ENCODE measurements around the gene PLXNA1.

DNA sequence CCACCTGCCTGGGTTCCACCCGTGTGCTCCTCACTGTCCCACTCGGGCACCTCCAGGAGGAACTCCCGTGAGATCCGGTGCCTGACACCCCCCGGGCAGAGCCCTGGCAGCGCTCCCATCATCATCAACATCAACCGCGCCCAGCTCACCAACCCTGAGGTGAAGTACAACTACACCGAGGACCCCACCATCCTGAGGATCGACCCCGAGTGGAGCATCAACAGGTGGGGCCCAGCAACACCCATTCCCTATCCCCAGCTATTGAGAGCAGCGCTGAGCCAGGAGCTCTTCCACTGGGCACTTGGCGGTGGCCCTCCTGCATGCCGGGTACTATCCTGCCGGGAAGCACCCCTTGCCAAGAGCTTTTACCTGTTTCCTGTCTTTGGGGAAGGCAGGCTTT is 33.5 kb downstream of the PLXNA1 start:
- TF ChIP-seq POLR2A (IDR thresholded peaks at IDR 0.05; ENCODE audit: control extremely low read depth in 1 of 2, low read depth in 2 of 2, low read length in 2 of 2) = no peak
- no peak for TF ChIP-seq SIN3A (conservative IDR thresholded peaks at IDR 0.05 in 1 of 2, IDR thresholded peaks at IDR 0.05 in 1 of 2; ENCODE audit: low read depth in 1 of 2, low read length in 2 of 2)
- TF ChIP-seq RFX5 (IDR thresholded peaks at IDR 0.05; ENCODE audit: borderline replicate concordance, low read depth, low read length) = no peak
- TF ChIP-seq, protein P1, sequence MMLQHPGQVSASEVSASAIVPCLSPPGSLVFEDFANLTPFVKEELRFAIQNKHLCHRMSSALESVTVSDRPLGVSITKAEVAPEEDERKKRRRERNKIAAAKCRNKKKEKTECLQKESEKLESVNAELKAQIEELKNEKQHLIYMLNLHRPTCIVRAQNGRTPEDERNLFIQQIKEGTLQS (IDR thresholded peaks at IDR 0.05; ENCODE audit: insufficient read depth, low read depth, low read length) = no peak
- no peak for TF ChIP-seq CTCF (IDR thresholded peaks at IDR 0.05; ENCODE audit: control extremely low read depth in 1 of 3, insufficient read depth in 1 of 3, low read depth in 1 of 3, low read length in 3 of 3)
- no peak for TF ChIP-seq SUZ12 (IDR thresholded peaks at IDR 0.05; ENCODE audit: low read length)
- TF ChIP-seq YY1 (IDR thresholded peaks at IDR 0.05; ENCODE audit: low read depth, low read length) = no peak
- no peak for TF ChIP-seq EP300 (IDR thresholded peaks at IDR 0.05; ENCODE audit: borderline replicate concordance in 1 of 2, low read depth in 2 of 2, low read length in 2 of 2)
- no peak for TF ChIP-seq RAD21 (IDR thresholded peaks at IDR 0.05 in 1 of 2, conservative IDR thresholded peaks at IDR 0.05 in 1 of 2; ENCODE audit: low read depth in 2 of 2, low read length in 2 of 2)
- no peak for TF ChIP-seq HDAC6 (IDR thresholded peaks at IDR 0.05; ENCODE audit: low read depth, low read length)

Data from H1 (cell line).